22Rv1 (cell line): ENCODE measurements around the gene KLHL41.

Experiments used
- ZFX ChIP-seq: fragments of 450-650 bp; IDR thresholded peaks from 2 replicates; pipeline ENCODE4 v1.6.1; 2017; ENCODE audit warnings: antibody characterized with exemption, borderline replicate concordance
- TF ChIP-seq, protein P1 (sequence below): fragments of 450-650 bp; IDR thresholded peaks from 2 replicates; pipeline ENCODE4 v1.5.1; 2017; ENCODE audit warnings: mild to moderate bottlenecking

DNA sequence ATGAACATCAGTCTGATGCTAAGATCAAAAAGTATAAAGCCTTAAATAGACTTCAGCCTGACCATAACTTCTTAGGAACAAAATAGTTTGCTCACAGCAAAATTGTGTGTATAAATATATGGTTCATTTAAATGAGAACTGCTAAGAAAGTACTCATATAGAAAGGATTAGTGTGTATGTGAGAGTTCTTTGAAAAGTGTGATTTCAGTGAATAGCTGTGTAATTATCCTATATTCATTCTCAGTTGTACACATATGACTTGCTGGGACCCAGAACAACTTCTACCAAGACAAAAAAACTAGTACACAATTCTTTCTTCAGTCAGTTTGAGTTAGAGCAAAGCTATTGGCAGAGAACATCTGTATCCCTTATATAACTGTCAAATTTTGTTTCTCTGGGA, 23.0 kb upstream of the KLHL41 start:
- TF ChIP-seq, protein P1, sequence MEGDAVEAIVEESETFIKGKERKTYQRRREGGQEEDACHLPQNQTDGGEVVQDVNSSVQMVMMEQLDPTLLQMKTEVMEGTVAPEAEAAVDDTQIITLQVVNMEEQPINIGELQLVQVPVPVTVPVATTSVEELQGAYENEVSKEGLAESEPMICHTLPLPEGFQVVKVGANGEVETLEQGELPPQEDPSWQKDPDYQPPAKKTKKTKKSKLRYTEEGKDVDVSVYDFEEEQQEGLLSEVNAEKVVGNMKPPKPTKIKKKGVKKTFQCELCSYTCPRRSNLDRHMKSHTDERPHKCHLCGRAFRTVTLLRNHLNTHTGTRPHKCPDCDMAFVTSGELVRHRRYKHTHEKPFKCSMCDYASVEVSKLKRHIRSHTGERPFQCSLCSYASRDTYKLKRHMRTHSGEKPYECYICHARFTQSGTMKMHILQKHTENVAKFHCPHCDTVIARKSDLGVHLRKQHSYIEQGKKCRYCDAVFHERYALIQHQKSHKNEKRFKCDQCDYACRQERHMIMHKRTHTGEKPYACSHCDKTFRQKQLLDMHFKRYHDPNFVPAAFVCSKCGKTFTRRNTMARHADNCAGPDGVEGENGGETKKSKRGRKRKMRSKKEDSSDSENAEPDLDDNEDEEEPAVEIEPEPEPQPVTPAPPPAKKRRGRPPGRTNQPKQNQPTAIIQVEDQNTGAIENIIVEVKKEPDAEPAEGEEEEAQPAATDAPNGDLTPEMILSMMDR, result no peak
- TF ChIP-seq ZFX, result no peak
